ENCODE data around the gene RFPL4A. TPM values are rescaled to one million over a fixed set of nuclear protein-coding genes. Genes with fewer than 3 reads are reported as not detected.
"Not testable (repeated sequence)": the region's sequence is repeated elsewhere in the genome, so short reads cannot be mapped to it uniquely, and the experiment has no call there.

The RFPL4A gene
- total RNA-seq, 1 donor from 2014 or later = 0.43 TPM

GRCh38 chr19:55723491-55723890 is 35.4 kb upstream of the RFPL4A start:
- Mint-ChIP-seq H3K27me3 (ENCODE audit: low read depth, unreplicated experiment) (no peaks in the 10 kb centered on the region), H3K4me1 (ENCODE audit: low read depth, unreplicated experiment) (no peaks in the 10 kb centered on the region), H3K9me3 (ENCODE audit: unreplicated experiment) (peaks cover 18% of the 10 kb centered on the region), H3K27ac (ENCODE audit: unreplicated experiment) (no peak overlapping the region), H3K36me3 (ENCODE audit: low read depth, unreplicated experiment) (no peaks in the 10 kb centered on the region), H3K4me3 (ENCODE audit: unreplicated experiment) (no peak overlapping the region)
- Histone ChIP-seq H3K27ac (ENCODE audit: low read depth, low read length) (no peak overlapping the region), H3K9me3 (ENCODE audit: insufficient read depth, low read depth, low read length) (no peaks in the 10 kb centered on the region), H3K36me3 (ENCODE audit: insufficient read depth, low read length) (no peaks in the 10 kb centered on the region), H3K4me3 (ENCODE audit: insufficient read depth, low read depth, low read length) (no peak overlapping the region), H3K4me1 (ENCODE audit: insufficient read depth, low read length) (no peaks in the 10 kb centered on the region), H3K4me2 (ENCODE audit: low read length) (no peak overlapping the region), H3K27me3 (ENCODE audit: insufficient read depth, low read length) (no peaks in the 10 kb centered on the region), H3K9ac (ENCODE audit: low read length) (no peak overlapping the region), H4K20me1 (ENCODE audit: insufficient read depth, low read length) (no peaks in the 10 kb centered on the region), H2AFZ (ENCODE audit: low read depth, low read length) (no peak overlapping the region), H3K79me2 (ENCODE audit: insufficient read depth, low read length) (no peaks in the 10 kb centered on the region)
- FAIRE-seq (no peak), DNase-seq (ENCODE audit: low read depth) (no peak)
- TF ChIP-seq CTCF (IDR thresholded peaks at IDR 0.05; ENCODE audit: insufficient read depth, low read depth, low read length) (no peak), EZH2 (IDR thresholded peaks at IDR 0.05; ENCODE audit: insufficient read depth, low read length) (no peak)

GRCh38 chr19:55730378-55730777 is 28.5 kb upstream of the RFPL4A start:
- H3K4me3 Mint-ChIP-seq (ENCODE audit: unreplicated experiment); H3K27me3 ChIP-seq (ENCODE audit: insufficient read depth, low read length); H3K9ac ChIP-seq (ENCODE audit: low read length); H3K9me3 ChIP-seq (ENCODE audit: insufficient read depth, low read depth, low read length); H2AFZ ChIP-seq (ENCODE audit: low read depth, low read length); H3K79me2 ChIP-seq (ENCODE audit: insufficient read depth, low read length); FAIRE-seq; H3K36me3 Mint-ChIP-seq (ENCODE audit: low read depth, unreplicated experiment); H4K20me1 ChIP-seq (ENCODE audit: insufficient read depth, low read length); H3K4me3 ChIP-seq (ENCODE audit: insufficient read depth, low read depth, low read length); H3K27ac ChIP-seq (ENCODE audit: low read depth, low read length); H3K36me3 ChIP-seq (ENCODE audit: insufficient read depth, low read length); H3K4me1 ChIP-seq (ENCODE audit: insufficient read depth, low read length); DNase-seq (ENCODE audit: low read depth); H3K4me2 ChIP-seq (ENCODE audit: low read length); H3K27ac Mint-ChIP-seq (ENCODE audit: unreplicated experiment); H3K27me3 Mint-ChIP-seq (ENCODE audit: low read depth, unreplicated experiment); H3K4me1 Mint-ChIP-seq (ENCODE audit: low read depth, unreplicated experiment): not testable (repeated sequence)
- peaks cover 12% of the 10 kb centered on the region for H3K9me3 Mint-ChIP-seq (ENCODE audit: unreplicated experiment)

- Histone ChIP-seq H3K4me2 (ENCODE audit: low read length) (no peak within 1 kb of the TSS), H3K79me2 (ENCODE audit: insufficient read depth, low read length) (no peaks in the 10 kb centered on the region), H2AFZ (ENCODE audit: low read depth, low read length) (no peak within 1 kb of the TSS), H3K9ac (ENCODE audit: low read length) (no peak within 1 kb of the TSS), H3K4me3 (ENCODE audit: insufficient read depth, low read depth, low read length) (no peak within 1 kb of the TSS), H3K9me3 (ENCODE audit: insufficient read depth, low read depth, low read length) (no peaks in the 10 kb centered on the region), H3K27ac (ENCODE audit: low read depth, low read length) (no peak within 1 kb of the TSS), H3K36me3 (ENCODE audit: insufficient read depth, low read length) (no peaks in the 10 kb centered on the region), H4K20me1 (ENCODE audit: insufficient read depth, low read length) (no peaks in the 10 kb centered on the region), H3K27me3 (ENCODE audit: insufficient read depth, low read length) (no peaks in the 10 kb centered on the region), H3K4me1 (ENCODE audit: insufficient read depth, low read length) (no peaks in the 10 kb centered on the region)
- Mint-ChIP-seq H3K4me3 (ENCODE audit: unreplicated experiment) (no peak within 1 kb of the TSS), H3K9me3 (ENCODE audit: unreplicated experiment) (no peaks in the 10 kb centered on the region), H3K4me1 (ENCODE audit: low read depth, unreplicated experiment) (no peaks in the 10 kb centered on the region), H3K36me3 (ENCODE audit: low read depth, unreplicated experiment) (no peaks in the 10 kb centered on the region), H3K27ac (ENCODE audit: unreplicated experiment) (no peak within 1 kb of the TSS), H3K27me3 (ENCODE audit: low read depth, unreplicated experiment) (no peaks in the 10 kb centered on the region)
- TF ChIP-seq CTCF (IDR thresholded peaks at IDR 0.05; ENCODE audit: insufficient read depth, low read depth, low read length) = no peak
- TF ChIP-seq EZH2 (IDR thresholded peaks at IDR 0.05; ENCODE audit: insufficient read depth, low read length) = no peak
- DNase-seq (ENCODE audit: low read depth) (no peak), FAIRE-seq (no peak)
Measured at GRCh38 chr19:55738302-55738701, 20.6 kb upstream of the RFPL4A start, which contains the start of gene NLRP9. Gene NLRP9, minus strand, starts transcription at chr19:55738402. Its CDS starts 28 bp downstream, at chr19:55738374.
